ENCODE data around the gene SSTR4. TPM values are rescaled to one million over a fixed set of nuclear protein-coding genes. Genes with fewer than 3 reads are reported as not detected.

SSTR4 gene
- total RNA-seq, 2 experiments from 2014 or later: not detected

GRCh38 chr20:23007462-23007861 lies 27.6 kb upstream of the SSTR4 start:
- TF ChIP-seq CTCF (conservative IDR thresholded peaks at IDR 0.05; ENCODE audit: low read length) (no peak), EZH2phosphoT487 (IDR thresholded peaks at IDR 0.05; ENCODE audit: borderline replicate concordance, low read depth, low read length) (no peak)
- ChIA-PET CTCF (ENCODE audit: unreplicated experiment) (no interaction called here), POLR2A (no interaction called here)
- Histone ChIP-seq H3K9me2 (ENCODE audit: insufficient read depth, low read length) (no peaks in the 10 kb centered on the region), H2AFZ (ENCODE audit: low read length) (no peak overlapping the region), H3K4me1 (ENCODE audit: insufficient read depth, low read length, poor library complexity, severe bottlenecking) (no peaks in the 10 kb centered on the region), H3K9me3 (ENCODE audit: low read length) (no peaks in the 10 kb centered on the region), H3K4me2 (ENCODE audit: low read length) (no peak overlapping the region), H3K27ac (ENCODE audit: low read depth, low read length, poor library complexity, severe bottlenecking) (no peak overlapping the region), H3K4me3 (ENCODE audit: low read depth, low read length, poor library complexity, severe bottlenecking) (no peak overlapping the region), H4K20me1 (ENCODE audit: insufficient read depth, low read length) (no peaks in the 10 kb centered on the region), H3K36me3 (ENCODE audit: insufficient read depth, low read length) (no peaks in the 10 kb centered on the region), H3K79me2 (ENCODE audit: insufficient read depth, low read depth, low read length) (no peaks in the 10 kb centered on the region)
- no peak for DNase-seq (ENCODE audit: low spot score)
- intact Hi-C loops (cut with micrococcal nuclease; ENCODE audit: unreplicated experiment): no loop called here
- BruUV-seq (replicated peaks): no TSS peak

- no TSS peak for BruUV-seq (replicated peaks)
- H3K4me2 ChIP-seq (ENCODE audit: low read length): no peak overlapping the region
These were observed 27.0 kb upstream of the SSTR4 start for GRCh38 chr20:23007886-23008655.

More at GRCh38 chr20:23007886-23008655, 27.0 kb upstream of the SSTR4 start:
- no peak overlapping the region for H3K27ac ChIP-seq (ENCODE audit: low read depth, low read length, poor library complexity, severe bottlenecking)
- ChIA-PET CTCF (ENCODE audit: unreplicated experiment) (no interaction called here), POLR2A (no interaction called here)
- no peaks in the 10 kb centered on the region for H3K36me3 ChIP-seq (ENCODE audit: insufficient read depth, low read length)
- no peaks in the 10 kb centered on the region for H3K79me2 ChIP-seq (ENCODE audit: insufficient read depth, low read depth, low read length)
- no peaks in the 10 kb centered on the region for H3K9me3 ChIP-seq (ENCODE audit: low read length)
- H3K4me3 ChIP-seq (ENCODE audit: low read depth, low read length, poor library complexity, severe bottlenecking): no peak overlapping the region
- no peaks in the 10 kb centered on the region for H3K4me1 ChIP-seq (ENCODE audit: insufficient read depth, low read length, poor library complexity, severe bottlenecking)
- H4K20me1 ChIP-seq (ENCODE audit: insufficient read depth, low read length): no peaks in the 10 kb centered on the region
- intact Hi-C loops (cut with micrococcal nuclease; ENCODE audit: unreplicated experiment): no loop called here
- H2AFZ ChIP-seq (ENCODE audit: low read length): no peak overlapping the region
- no peak for DNase-seq (ENCODE audit: low spot score)
- H3K9me2 ChIP-seq (ENCODE audit: insufficient read depth, low read length): no peaks in the 10 kb centered on the region
- TF ChIP-seq EZH2phosphoT487 (IDR thresholded peaks at IDR 0.05; ENCODE audit: borderline replicate concordance, low read depth, low read length) (no peak), CTCF (conservative IDR thresholded peaks at IDR 0.05; ENCODE audit: low read length) (no peak)
